HG03432 (cell line): Measurements from ENCODE around the gene COL27A1.

Experiments used
- ATAC-seq: cut with Tn5 transposase; IDR thresholded peaks from one replicate; pipeline ENCODE4 v1.9.1; 2021; ENCODE audit warnings: mild to moderate bottlenecking, moderate library complexity; ENCODE audit not compliant: unreplicated experiment

COL27A1 gene

GRCh38 chr9:114299286-114300152 lies 144.2 kb downstream of the COL27A1 start:
- no peak for ATAC-seq

GRCh38 chr9:114300153-114300845 lies 145.0 kb downstream of the COL27A1 start:
- ATAC-seq, result no peak

- ATAC-seq, result no peak
These were observed 145.8 kb downstream of the COL27A1 start for GRCh38 chr9:114300846-114301797.

- no peak for ATAC-seq
These were observed 146.6 kb downstream of the COL27A1 start for GRCh38 chr9:114301798-114302565.

GRCh38 chr9:114302727-114303126 lies 147.4 kb downstream of the COL27A1 start:
- ATAC-seq, result no peak

- no peak for ATAC-seq
These were observed 148.2 kb downstream of the COL27A1 start for GRCh38 chr9:114303571-114303970.

GRCh38 chr9:114303977-114304376 lies 148.6 kb downstream of the COL27A1 start:
- no peak for ATAC-seq

GRCh38 chr9:114304416-114305188 lies 149.3 kb downstream of the COL27A1 start:
- no peak for ATAC-seq

- no peak for ATAC-seq
These were observed 152.5 kb downstream of the COL27A1 start for GRCh38 chr9:114307899-114308267.

GRCh38 chr9:114308361-114308950 lies 153.1 kb downstream of the COL27A1 start:
- ATAC-seq, result no peak

GRCh38 chr9:114309096-114309495 lies 153.8 kb downstream of the COL27A1 start:
- ATAC-seq, result no peak

- ATAC-seq, result no peak
These were observed 155.4 kb downstream of the COL27A1 start for GRCh38 chr9:114310471-114311450.

- no peak for ATAC-seq
These were observed 156.5 kb downstream of the COL27A1 start for GRCh38 chr9:114311571-114312512.

- ATAC-seq, result no peak
These were observed 157.2 kb downstream of the COL27A1 start for GRCh38 chr9:114312513-114312875.

GRCh38 chr9:114313186-114313585 lies 157.8 kb downstream of the COL27A1 start:
- no peak for ATAC-seq

- ATAC-seq, result no peak
These were observed 159.0 kb downstream of the COL27A1 start for GRCh38 chr9:114314256-114314867.
